HG03565 (cell line): ENCODE results near the gene PARVB.

Experiments used
- ATAC-seq: cut with Tn5 transposase; IDR thresholded peaks from one replicate; pipeline ENCODE4 v1.9.1; 2021; ENCODE audit warnings: mild to moderate bottlenecking, moderate library complexity; ENCODE audit not compliant: unreplicated experiment

The PARVB gene

GRCh38 chr22:44086271-44087088 lies 62.4 kb downstream of the PARVB start:
- no peak for ATAC-seq

- ATAC-seq = no peak
These were observed 63.0 kb downstream of the PARVB start for GRCh38 chr22:44087089-44087430.

GRCh38 chr22:44088976-44089570 lies 65.0 kb downstream of the PARVB start:
- no peak for ATAC-seq

- no peak for ATAC-seq
These were observed 65.8 kb downstream of the PARVB start for GRCh38 chr22:44089717-44090570.

- ATAC-seq = no peak
These were observed 66.4 kb downstream of the PARVB start for GRCh38 chr22:44090571-44090905.

- ATAC-seq = no peak
These were observed 67.1 kb downstream of the PARVB start for GRCh38 chr22:44091021-44091721.

GRCh38 chr22:44091751-44092150 lies 67.6 kb downstream of the PARVB start:
- ATAC-seq = no peak

GRCh38 chr22:44092636-44093220 lies 68.6 kb downstream of the PARVB start:
- no peak for ATAC-seq

GRCh38 chr22:44093791-44094190 lies 69.7 kb downstream of the PARVB start:
- ATAC-seq = no peak

GRCh38 chr22:44094751-44095302 lies 70.7 kb downstream of the PARVB start:
- ATAC-seq = no peak

GRCh38 chr22:44096736-44097135 lies 72.6 kb downstream of the PARVB start:
- ATAC-seq = no peak

- no peak for ATAC-seq
These were observed 73.3 kb downstream of the PARVB start for GRCh38 chr22:44097263-44098020.

- ATAC-seq = no peak
These were observed 74.1 kb downstream of the PARVB start for GRCh38 chr22:44098021-44098739.

- ATAC-seq = no peak
These were observed 74.9 kb downstream of the PARVB start for GRCh38 chr22:44098966-44099530.

- no peak for ATAC-seq
These were observed 75.6 kb downstream of the PARVB start for GRCh38 chr22:44099696-44100095.

GRCh38 chr22:44100411-44100810 lies 76.3 kb downstream of the PARVB start:
- no peak for ATAC-seq

- ATAC-seq = no peak
These were observed 78.0 kb downstream of the PARVB start for GRCh38 chr22:44102121-44102520.

GRCh38 chr22:44102856-44103255 lies 78.8 kb downstream of the PARVB start:
- ATAC-seq = no peak
